GM12878 (cell line): ENCODE data around the gene FCHSD2. TPM values are rescaled to one million over a fixed set of nuclear protein-coding genes. Genes with fewer than 3 reads are reported as not detected.

Experiments used
- BHLHE40 ChIP-seq, 2 experiments: fragments of 450-650 bp in 1 of 2; IDR thresholded peaks; 2 replicates each; pipeline ENCODE4 v1.6.1; 2011 to 2017; ENCODE audit warnings: low read depth in 2 of 2, borderline replicate concordance in 1 of 2, improper control_type of control experiment in 1 of 2, low read length in 1 of 2, mild to moderate bottlenecking in 1 of 2
- CBFB ChIP-seq: IDR thresholded peaks from 2 replicates; pipeline ENCODE4 v1.6.1; 2016; ENCODE audit warnings: antibody characterized with exemption, low read depth
- ETV6 ChIP-seq, 2 experiments: fragments of 450-650 bp in 1 of 2; IDR thresholded peaks in 1 of 2; conservative IDR thresholded peaks in 1 of 2; 2 replicates each; pipeline ENCODE4 v1.6.1; 2014; ENCODE audit warnings: antibody characterized with exemption in 1 of 2, borderline replicate concordance in 1 of 2, low read depth in 1 of 2, mild to moderate bottlenecking in 1 of 2, moderate library complexity in 1 of 2
- FOS ChIP-seq: IDR thresholded peaks from 3 replicates; pipeline ENCODE4 v1.6.1; 2011; ENCODE audit warnings: borderline replicate concordance; ENCODE audit not compliant: insufficient read length; ENCODE audit errors: extremely low read depth
- IKZF1 ChIP-seq: fragments of 450-650 bp; conservative IDR thresholded peaks from 2 replicates; pipeline ENCODE4 v1.6.1; 2017; ENCODE audit warnings: antibody characterized with exemption, mild to moderate bottlenecking
- IRF4 ChIP-seq: IDR thresholded peaks from 2 replicates; pipeline ENCODE4 v1.6.1; 2011; ENCODE audit warnings: low read depth, low read length
- JUND ChIP-seq: IDR thresholded peaks from 2 replicates; pipeline ENCODE4 v1.6.1; 2012; ENCODE audit warnings: low read depth, mild to moderate bottlenecking, low read length, improper control_type of control experiment, moderate library complexity
- MEF2B ChIP-seq: fragments of 450-650 bp; IDR thresholded peaks from 2 replicates; pipeline ENCODE4 v1.6.1; 2018; ENCODE audit warnings: mild to moderate bottlenecking, moderate library complexity; ENCODE audit not compliant: partially characterized antibody, poor library complexity, severe bottlenecking
- MTA3 ChIP-seq: IDR thresholded peaks from 2 replicates; pipeline ENCODE4 v1.6.1; 2012; ENCODE audit warnings: low read length, inconsistent platforms, borderline replicate concordance
- NBN ChIP-seq: fragments of 450-650 bp; IDR thresholded peaks from 2 replicates; pipeline ENCODE4 v1.6.1; 2016
- NR2C2 ChIP-seq: IDR thresholded peaks from 2 replicates; pipeline ENCODE4 v1.6.1; 2011; ENCODE audit warnings: borderline replicate concordance, low read depth; ENCODE audit not compliant: control insufficient read depth, insufficient read length
- PAX5 ChIP-seq: IDR thresholded peaks from 2 replicates; pipeline ENCODE4 v1.6.1; 2011; ENCODE audit warnings: low read depth, low read length, borderline replicate concordance
- TBL1XR1 ChIP-seq: IDR thresholded peaks from 2 replicates; pipeline ENCODE4 v1.6.1; 2012; ENCODE audit warnings: low read depth, low read length, improper control_type of control experiment
- TCF7 ChIP-seq: IDR thresholded peaks from 2 replicates; pipeline ENCODE4 v1.6.1; 2014; ENCODE audit warnings: antibody characterized with exemption, borderline replicate concordance
- polyA plus RNA-seq, 11 experiments: library from polyadenylated mRNA; depleted of rRNA in 4 of 11; unstranded in 6 of 11; stranded (reverse) in 5 of 11; fragments of >200 nt; fragmentation: Nextera tagmentation in 4 of 11; fragmentation: Illumina TruSeq in 1 of 11; extraction: Ambion mirVana in 4 of 11; extraction: Trizol in 1 of 11; gene quantifications; 1 replicate in 1 of 11; 2 replicates in 10 of 11; pipeline versions ENCODE4 v1.2.1 to v1.2.3, GENCODE V29; 2011 to 2016; ENCODE audit warnings: inconsistent platforms in 2 of 11, missing spikeins in 2 of 11, low read depth in 1 of 11
- total RNA-seq, 4 experiments: library from RNA; depleted of rRNA in 3 of 4; stranded (reverse); fragments of >200 nt in 3 of 4; fragmentation: Illumina TruSeq in 1 of 4; extraction: Trizol in 1 of 4; gene quantifications; 2 replicates each; pipeline versions ENCODE4 v1.2.1 to v1.2.3, GENCODE V29; 2013 to 2021
- TF ChIP-seq, protein P1 (sequence below): fragments of 450-650 bp; formaldehyde crosslinking; IDR thresholded peaks from 2 replicates; pipeline ENCODE4 v1.4.0; 2020; ENCODE audit warnings: mild to moderate bottlenecking, moderate library complexity
- TF ChIP-seq, protein P2 (sequence below): IDR thresholded peaks from 2 replicates; pipeline ENCODE4 v1.6.1; 2011; ENCODE audit warnings: borderline replicate concordance, low read depth, mild to moderate bottlenecking, moderate library complexity, low read length; ENCODE audit not compliant: insufficient read depth, poor library complexity, severe bottlenecking
- TF ChIP-seq, protein P3 (sequence below): fragments of 450-650 bp; IDR thresholded peaks from 2 replicates; pipeline ENCODE4 v1.6.1; 2017; ENCODE audit warnings: mild to moderate bottlenecking, moderate library complexity
- TF ChIP-seq, protein P4 (sequence below): fragments of 450-650 bp; IDR thresholded peaks from 2 replicates; pipeline ENCODE4 v1.6.1; 2017; ENCODE audit warnings: low read depth, mild to moderate bottlenecking, moderate library complexity

FCHSD2 gene
- total and polyA plus RNA-seq, 10 of the 15 experiments (the other 5 are each of a cell fraction or from before 2014, with no cell fraction given): 13.2 to 89.8 (median 47.8) TPM

DNA sequence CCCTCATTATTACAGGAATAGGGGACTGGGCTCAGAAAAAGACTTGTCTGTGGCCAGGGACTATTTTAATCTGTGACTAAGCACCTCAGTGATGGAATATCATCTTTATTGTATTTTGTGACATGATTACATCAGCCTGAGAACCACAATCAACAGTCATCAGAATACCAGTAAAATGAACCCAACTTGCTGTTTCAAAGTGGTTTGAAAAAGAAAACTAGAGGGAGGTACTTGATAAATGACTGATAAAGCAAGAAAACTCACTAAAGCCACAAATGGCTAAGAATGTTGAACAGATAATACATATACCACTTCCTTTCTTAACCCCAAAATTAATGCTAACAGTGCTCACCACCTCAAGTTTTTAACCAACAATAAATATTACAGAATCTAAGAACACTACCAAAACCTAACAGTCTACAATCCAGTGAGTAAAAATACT lies 172.2 kb downstream of the FCHSD2 start (continued):
- TF ChIP-seq, protein P1, sequence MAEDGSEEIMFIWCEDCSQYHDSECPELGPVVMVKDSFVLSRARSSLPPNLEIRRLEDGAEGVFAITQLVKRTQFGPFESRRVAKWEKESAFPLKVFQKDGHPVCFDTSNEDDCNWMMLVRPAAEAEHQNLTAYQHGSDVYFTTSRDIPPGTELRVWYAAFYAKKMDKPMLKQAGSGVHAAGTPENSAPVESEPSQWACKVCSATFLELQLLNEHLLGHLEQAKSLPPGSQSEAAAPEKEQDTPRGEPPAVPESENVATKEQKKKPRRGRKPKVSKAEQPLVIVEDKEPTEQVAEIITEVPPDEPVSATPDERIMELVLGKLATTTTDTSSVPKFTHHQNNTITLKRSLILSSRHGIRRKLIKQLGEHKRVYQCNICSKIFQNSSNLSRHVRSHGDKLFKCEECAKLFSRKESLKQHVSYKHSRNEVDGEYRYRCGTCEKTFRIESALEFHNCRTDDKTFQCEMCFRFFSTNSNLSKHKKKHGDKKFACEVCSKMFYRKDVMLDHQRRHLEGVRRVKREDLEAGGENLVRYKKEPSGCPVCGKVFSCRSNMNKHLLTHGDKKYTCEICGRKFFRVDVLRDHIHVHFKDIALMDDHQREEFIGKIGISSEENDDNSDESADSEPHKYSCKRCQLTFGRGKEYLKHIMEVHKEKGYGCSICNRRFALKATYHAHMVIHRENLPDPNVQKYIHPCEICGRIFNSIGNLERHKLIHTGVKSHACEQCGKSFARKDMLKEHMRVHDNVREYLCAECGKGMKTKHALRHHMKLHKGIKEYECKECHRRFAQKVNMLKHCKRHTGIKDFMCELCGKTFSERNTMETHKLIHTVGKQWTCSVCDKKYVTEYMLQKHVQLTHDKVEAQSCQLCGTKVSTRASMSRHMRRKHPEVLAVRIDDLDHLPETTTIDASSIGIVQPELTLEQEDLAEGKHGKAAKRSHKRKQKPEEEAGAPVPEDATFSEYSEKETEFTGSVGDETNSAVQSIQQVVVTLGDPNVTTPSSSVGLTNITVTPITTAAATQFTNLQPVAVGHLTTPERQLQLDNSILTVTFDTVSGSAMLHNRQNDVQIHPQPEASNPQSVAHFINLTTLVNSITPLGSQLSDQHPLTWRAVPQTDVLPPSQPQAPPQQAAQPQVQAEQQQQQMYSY (CRISPR knock-in tag): no peak
- TF ChIP-seq, protein P2, sequence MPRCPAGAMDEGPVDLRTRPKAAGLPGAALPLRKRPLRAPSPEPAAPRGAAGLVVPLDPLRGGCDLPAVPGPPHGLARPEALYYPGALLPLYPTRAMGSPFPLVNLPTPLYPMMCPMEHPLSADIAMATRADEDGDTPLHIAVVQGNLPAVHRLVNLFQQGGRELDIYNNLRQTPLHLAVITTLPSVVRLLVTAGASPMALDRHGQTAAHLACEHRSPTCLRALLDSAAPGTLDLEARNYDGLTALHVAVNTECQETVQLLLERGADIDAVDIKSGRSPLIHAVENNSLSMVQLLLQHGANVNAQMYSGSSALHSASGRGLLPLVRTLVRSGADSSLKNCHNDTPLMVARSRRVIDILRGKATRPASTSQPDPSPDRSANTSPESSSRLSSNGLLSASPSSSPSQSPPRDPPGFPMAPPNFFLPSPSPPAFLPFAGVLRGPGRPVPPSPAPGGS: no peak
- TF ChIP-seq JUND: no peak
- peak; percentile 46 for TF ChIP-seq MEF2B
- peak; percentile 57; the same call in 1 of the 2 replicates for TF ChIP-seq TBL1XR1
- no peak for TF ChIP-seq PAX5
- no peak for TF ChIP-seq NR2C2
- peak in 1 of 2 experiments; percentile 82; a peak in 1 of 4 replicates for TF ChIP-seq ETV6 (conservative IDR thresholded peaks at IDR 0.05 in 1 of 2, IDR thresholded peaks at IDR 0.05 in 1 of 2; ENCODE audit: borderline replicate concordance in 1 of 2, low read depth in 1 of 2)
- no peak for TF ChIP-seq FOS
- TF ChIP-seq TCF7: peak; percentile 57; the same call in 1 of the 2 replicates
- TF ChIP-seq BHLHE40 (IDR thresholded peaks at IDR 0.05; ENCODE audit: borderline replicate concordance in 1 of 2, low read depth in 2 of 2, low read length in 1 of 2): peak in 1 of 2 experiments; percentile 16; a peak in 1 of 4 replicates
- peak; percentile 26 for TF ChIP-seq IKZF1
- 0 out of 2 replicates have a peak, but pooled peaks have one; percentile 22 for TF ChIP-seq IRF4
- TF ChIP-seq MTA3: peak; percentile 65; the same call in 1 of the 2 replicates
- TF ChIP-seq, protein P3, sequence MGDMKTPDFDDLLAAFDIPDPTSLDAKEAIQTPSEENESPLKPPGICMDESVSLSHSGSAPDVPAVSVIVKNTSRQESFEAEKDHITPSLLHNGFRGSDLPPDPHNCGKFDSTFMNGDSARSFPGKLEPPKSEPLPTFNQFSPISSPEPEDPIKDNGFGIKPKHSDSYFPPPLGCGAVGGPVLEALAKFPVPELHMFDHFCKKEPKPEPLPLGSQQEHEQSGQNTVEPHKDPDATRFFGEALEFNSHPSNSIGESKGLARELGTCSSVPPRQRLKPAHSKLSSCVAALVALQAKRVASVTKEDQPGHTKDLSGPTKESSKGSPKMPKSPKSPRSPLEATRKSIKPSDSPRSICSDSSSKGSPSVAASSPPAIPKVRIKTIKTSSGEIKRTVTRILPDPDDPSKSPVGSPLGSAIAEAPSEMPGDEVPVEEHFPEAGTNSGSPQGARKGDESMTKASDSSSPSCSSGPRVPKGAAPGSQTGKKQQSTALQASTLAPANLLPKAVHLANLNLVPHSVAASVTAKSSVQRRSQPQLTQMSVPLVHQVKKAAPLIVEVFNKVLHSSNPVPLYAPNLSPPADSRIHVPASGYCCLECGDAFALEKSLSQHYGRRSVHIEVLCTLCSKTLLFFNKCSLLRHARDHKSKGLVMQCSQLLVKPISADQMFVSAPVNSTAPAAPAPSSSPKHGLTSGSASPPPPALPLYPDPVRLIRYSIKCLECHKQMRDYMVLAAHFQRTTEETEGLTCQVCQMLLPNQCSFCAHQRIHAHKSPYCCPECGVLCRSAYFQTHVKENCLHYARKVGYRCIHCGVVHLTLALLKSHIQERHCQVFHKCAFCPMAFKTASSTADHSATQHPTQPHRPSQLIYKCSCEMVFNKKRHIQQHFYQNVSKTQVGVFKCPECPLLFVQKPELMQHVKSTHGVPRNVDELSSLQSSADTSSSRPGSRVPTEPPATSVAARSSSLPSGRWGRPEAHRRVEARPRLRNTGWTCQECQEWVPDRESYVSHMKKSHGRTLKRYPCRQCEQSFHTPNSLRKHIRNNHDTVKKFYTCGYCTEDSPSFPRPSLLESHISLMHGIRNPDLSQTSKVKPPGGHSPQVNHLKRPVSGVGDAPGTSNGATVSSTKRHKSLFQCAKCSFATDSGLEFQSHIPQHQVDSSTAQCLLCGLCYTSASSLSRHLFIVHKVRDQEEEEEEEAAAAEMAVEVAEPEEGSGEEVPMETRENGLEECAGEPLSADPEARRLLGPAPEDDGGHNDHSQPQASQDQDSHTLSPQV: no peak
- peak; percentile 83 for TF ChIP-seq CBFB
- peak; percentile 82; the same call in 1 of the 2 replicates for TF ChIP-seq NBN
- TF ChIP-seq, protein P4, sequence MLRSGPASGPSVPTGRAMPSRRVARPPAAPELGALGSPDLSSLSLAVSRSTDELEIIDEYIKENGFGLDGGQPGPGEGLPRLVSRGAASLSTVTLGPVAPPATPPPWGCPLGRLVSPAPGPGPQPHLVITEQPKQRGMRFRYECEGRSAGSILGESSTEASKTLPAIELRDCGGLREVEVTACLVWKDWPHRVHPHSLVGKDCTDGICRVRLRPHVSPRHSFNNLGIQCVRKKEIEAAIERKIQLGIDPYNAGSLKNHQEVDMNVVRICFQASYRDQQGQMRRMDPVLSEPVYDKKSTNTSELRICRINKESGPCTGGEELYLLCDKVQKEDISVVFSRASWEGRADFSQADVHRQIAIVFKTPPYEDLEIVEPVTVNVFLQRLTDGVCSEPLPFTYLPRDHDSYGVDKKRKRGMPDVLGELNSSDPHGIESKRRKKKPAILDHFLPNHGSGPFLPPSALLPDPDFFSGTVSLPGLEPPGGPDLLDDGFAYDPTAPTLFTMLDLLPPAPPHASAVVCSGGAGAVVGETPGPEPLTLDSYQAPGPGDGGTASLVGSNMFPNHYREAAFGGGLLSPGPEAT: peak; percentile 66; the same call in 1 of the 2 replicates
